ENCODE results near the gene RNF213.

Gene RNF213

GRCh38 chr17:80353718-80354275 is 93.1 kb downstream of the RNF213 start:
- DNase-seq: no peak

GRCh38 chr17:80354336-80354735 is 93.7 kb downstream of the RNF213 start:
- DNase-seq: no peak

GRCh38 chr17:80356231-80356856 is 95.7 kb downstream of the RNF213 start:
- DNase-seq: no peak

DNA sequence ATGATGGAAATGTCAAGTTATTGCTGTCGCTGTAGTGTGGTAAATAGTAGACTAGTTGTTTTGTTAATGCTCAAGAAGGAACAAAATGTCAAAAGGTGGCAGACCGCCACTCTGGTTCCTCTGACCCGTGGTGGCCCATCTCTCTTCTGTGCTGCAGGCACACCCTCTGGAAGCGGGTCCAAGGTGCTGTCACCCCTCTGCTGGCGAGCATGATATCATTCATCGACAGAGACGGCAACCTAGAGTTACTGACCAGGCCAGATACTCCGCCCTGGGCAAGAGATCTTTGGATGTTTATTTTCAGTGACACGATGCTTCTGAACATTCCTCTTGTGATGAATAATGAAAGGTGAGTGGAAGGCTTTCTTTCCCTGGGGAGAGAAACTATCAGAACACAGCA is 97.5 kb downstream of the RNF213 start:
- DNase-seq: no peak

DNA sequence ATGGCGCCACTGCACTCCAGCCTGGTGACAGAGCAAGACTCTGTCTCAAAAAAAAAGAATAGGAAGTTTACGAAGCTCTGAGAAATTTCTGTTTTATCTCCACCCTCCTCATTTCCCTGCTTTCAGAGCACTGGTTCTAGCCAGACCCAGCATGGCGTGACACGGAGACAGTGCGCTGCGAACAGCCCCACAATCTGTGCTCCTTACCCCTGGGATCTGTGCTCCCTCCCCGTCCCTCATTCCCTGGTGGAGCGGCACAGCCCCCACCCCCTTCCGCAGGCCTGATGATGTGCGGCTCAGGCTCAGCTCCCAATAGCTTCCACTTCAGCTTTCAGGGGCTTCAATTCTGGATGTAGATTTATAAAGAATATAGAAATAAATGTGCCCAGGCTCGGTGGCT is 98.2 kb downstream of the RNF213 start:
- no peak for DNase-seq

DNA sequence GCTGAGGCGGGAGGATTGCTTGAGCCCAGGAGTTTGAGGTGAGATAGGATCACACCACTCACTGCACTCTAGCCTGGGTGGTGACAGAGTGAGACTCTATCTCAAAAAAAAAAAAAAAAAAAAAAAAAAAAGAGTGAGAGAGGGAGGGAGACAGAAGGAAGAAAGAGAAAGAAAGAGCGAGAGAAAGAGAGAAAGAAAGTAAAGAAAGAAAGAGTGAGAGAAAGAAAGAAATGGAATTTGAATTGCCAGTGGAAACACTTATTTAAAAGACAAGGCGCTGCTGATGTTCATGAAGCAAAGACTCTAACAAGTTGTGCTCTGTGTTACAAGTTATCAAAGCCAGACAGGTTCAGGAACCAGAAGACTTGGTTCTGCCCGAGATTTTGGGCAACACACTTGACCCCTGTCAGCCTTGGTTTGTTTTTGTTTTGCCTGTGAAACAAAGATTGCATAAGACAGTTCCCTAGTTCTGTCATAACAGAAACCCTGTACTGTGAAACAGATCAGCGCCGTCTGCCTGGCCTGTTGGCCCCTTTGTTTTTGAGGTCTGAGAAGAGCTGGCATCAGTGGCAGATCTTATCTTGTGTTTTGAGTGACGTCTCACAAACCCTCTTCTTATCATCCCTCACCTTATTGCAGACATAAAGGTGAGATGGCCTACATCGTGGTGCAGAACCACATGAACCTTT is 98.9 kb downstream of the RNF213 start:
- DNase-seq: no peak

DNA sequence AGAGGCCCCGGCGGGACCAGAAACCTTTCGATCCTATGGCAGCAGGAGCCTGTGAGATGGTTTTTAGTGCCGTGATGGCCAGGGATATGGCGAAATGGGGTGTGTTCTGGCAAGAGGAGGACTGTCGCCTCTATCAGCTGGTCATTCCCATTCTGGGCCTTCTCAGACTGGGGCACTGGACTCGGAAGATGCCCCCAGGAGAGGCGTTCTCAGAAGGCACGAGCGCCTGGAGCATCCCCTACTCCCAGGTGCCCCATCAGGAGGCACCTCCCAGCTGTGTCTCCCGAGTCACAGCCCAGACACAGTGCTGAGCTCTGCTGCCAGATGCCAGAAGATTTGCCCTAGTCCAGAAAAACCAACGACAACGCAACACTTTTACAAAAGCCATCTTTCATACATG is 99.7 kb downstream of the RNF213 start:
- DNase-seq: no peak

DNA sequence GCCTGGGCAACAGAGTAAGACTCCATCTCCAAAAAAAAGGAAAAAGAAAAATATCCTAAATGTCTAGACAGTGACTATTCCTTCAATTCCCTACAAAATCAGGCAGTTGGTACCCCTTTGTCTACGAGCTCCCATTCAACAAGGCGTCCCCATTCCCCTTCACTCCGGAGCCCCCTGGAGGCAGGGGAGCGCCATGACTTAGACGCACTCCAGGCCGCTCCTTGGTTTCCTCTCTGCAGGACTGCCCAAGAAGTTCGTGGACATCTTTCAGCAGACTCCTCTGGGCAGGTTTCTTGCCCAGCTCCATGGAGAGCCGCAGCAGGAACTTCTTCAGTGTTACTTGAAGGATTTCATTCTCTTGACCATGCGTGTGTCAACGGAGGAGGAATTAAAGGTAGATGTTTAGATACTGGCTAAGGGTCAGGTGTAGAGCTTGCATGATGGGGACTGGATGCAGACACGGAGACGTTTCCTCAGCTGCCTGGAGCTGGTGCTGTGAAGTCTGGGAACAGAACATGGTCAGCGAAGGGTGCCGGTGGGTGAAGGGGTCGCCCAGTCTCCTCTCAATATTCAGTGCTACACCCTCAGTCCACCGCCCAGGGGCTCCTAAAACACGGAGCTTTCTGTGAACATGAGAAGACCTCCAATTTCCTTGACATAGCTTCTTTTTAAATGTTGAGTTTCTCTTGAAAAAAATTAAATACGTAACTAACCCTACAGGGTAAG is 101.0 kb downstream of the RNF213 start:
- DNase-seq: no peak

DNA sequence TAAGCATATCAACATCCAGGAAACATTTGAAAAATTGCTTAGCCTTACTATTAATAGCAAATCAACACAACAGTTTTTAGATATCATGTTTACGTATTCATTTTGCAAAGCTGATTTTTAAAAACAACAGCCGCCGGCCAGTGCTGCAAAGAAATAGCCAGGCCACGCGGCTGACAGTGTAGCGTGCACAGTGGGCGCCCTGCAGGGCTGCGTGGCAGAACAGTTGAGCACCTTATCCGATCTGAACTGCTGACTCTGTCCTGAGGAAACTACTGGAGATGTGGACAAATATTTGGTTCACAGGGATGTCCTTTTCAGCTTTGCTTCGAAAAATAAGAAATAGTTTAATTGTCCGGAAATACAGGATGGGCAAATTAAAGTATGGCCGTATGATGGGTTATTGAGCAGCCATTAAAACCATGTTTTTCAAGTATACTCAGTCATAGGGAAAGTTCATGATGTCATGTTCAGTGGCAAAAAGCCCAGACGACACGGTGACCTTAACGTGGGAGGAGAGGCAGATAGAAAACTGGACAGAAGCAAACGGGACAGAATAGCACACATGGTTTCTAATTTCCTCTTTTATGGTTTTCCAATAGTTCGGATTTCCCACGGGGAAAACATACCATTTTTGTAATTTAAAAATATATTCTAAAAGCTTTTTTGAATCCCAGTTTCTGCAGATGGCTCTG is 101.9 kb downstream of the RNF213 start:
- DNase-seq: no peak

DNA sequence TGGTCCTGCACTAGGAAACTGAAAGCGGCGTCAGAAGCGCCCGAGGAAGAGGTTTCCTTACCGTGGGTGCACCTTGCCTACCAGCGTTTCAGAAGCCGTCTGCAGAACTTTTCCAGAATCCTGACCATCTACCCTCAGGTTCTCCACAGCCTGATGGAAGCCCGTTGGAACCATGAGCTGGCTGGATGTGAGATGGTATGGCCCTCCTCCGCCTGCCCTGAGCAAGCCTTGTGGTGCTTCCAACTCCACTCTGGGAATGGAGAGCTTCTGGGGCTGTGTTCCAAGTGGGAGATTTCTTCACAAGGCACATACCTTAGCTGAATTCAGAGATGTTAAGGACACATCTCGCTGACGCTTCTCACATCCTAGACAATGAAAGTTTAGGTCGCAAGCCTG is 102.5 kb downstream of the RNF213 start:
- no peak for DNase-seq

DNA sequence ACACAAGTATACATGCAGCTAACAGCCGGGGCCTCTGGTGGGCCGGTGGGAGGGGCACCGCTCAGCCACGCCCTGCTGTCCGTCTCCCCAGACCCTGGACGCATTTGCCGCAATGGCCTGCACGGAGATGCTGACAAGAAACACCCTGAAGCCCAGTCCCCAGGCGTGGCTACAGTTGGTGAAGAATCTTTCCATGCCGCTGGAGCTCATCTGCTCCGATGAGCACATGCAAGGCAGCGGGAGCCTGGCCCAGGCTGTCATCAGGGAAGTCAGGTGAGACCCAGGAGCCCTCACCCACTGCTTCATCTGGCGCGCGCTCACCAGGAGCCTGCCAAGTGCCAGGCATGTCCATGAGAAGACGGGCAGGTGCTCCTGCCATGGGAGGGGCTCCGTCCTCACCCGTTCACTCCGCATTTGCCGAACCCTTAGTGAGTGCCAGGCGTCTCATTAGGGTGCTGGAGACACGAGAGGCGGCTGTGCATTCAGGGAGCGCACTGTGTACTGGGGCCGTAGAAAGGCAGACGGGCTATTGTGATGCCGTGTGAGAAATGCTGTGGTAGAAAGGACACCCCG is 103.0 kb downstream of the RNF213 start:
- no peak for DNase-seq

DNA sequence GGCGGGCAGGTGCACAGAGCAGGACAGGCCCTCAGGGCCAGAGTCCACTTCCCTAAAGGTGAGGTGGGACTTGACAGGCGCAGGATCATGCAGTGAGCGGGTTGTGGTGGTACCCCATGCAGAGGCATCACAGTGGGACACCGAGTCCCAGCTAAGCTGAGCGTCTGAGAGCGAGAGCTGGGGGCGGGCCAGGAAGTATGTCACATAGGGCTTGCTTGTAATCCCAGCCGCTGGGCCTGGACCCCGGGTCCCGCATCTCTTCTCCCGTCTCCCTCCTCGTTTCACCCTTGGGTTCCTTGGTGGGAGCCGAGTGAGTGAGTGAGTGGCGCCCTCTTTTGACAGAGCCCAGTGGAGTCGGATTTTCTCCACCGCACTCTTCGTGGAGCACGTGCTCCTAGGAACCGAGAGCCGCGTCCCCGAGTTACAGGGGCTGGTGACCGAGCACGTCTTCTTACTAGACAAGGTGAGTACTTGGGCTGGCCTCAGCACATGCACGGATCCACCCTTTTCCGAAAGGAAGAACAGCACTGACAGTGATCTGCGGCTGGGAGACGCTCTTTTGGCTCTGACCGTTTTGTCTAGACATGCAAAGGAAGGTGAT is 103.5 kb downstream of the RNF213 start:
- DNase-seq: no peak

GRCh38 chr17:80365001-80365965 is 104.6 kb downstream of the RNF213 start:
- DNase-seq: no peak

DNA sequence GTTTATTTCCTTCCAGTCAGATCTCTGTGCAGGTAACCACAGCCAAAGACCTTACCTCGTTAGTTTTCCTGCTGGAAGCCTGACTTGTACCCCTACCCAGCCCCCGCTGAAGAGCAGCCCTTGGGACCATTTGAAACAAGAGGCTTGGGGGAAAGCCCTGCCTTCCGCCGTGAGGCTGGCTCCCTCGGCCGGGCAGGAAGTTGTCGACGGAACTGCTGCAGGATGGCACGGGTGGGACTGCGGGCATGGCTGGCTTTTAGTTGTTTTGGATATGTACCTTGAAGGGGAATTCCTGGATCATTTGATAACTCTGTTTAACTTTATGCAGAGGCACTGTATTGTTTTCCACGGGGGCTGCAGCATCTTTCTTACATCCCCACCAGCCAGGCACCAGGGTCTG is 105.3 kb downstream of the RNF213 start:
- no peak for DNase-seq

DNA sequence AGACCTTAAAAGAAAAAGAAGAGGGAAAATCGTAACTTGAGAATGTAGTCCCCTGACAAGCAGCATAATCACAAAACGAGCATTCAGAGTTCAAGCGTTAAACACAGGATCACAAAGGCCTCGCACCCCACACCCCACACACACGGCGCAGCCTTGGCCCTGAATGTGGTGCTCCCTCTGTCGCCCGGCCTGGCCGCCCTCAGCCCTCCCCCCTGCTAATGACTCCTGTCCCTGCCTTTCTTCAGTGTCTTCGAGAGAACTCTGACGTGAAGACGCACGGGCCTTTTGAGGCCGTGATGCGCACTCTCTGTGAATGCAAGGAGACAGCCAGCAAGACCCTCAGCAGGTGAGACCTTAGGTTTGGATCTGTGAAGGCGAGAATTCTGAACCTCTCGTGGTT is 106.9 kb downstream of the RNF213 start:
- no peak for DNase-seq

GRCh38 chr17:80371196-80371595 is 110.5 kb downstream of the RNF213 start:
- DNase-seq: no peak

DNA sequence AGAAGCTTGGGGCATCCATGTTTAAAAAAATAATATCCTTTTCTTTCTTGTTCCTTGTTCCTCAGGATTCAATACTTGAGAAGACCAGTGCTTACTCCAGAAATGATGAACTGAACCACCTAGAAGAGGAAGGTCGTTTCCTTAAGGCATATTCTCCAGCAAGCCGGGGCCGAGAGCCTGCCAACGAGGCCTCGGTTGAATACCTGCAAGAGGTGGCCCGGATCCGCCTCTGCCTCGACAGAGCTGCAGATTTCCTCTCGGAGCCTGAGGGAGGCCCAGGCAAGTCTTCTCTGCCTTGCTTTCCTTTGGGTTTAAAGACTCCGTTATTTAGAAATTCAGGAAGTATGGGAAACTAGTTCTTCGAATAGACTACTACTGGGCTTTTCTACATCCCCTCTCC is 111.8 kb downstream of the RNF213 start:
- DNase-seq: no peak

DNA sequence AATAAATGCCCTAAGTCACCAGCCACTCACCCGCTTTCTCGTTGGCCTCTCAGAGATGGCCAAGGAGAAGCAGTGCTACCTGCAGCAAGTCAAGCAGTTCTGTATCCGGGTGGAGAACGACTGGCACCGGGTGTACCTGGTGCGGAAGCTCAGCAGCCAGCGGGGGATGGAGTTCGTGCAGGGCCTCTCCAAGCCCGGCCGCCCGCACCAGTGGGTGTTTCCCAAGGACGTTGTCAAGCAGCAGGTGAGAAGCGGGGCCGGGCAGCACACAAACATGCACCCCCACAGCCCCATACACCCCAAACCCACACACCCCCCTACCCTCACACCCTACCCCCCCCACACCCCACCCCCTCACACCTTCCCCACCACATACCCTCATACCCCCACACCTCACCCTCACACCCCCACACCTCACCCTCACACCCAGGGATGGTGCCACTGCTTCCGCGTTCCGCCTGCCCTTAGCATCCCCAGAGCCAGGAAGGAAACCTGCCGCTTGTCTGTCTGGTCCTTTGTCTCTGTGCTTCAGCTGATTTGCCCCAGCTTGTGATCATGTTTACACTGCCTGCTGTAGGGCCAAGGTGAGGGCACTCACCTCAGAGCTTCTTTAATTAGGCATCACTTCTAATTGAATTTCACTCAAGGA is 112.4 kb downstream of the RNF213 start:
- DNase-seq: no peak

DNA sequence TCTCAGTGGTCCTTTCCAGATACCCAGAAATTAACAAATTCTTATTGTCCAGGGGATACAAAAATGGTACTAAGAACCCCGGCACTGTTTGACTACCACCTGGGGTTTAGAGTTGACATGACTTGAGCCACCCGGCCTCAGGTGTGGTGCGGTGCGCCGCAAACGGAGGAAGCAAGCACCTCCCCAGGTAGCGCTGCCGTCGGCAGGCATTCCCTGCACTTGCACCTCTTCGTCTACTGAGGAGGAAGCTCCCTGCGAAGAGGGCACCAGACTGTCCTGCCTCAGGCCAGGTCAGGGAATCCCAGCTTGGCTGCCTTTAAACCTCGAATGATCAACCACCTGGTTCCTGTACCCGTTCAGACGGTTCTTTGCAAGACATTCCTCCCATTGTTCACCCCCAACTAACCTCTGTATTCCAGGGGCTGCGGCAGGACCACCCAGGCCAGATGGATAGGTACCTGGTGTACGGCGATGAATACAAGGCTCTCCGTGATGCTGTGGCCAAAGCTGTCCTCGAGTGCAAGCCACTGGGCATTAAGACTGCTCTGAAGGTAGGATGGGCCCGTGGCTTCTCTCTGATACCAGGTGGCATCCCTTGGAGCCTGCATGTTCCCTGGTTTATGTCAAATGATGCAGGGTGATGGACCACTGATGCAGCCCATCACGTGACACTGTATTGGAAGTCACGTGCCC is 113.5 kb downstream of the RNF213 start:
- DNase-seq: no peak
